Measurements from ENCODE around the gene CACNA2D2.

GRCh38 chr3:50353245-50354004, 150.0 kb downstream of the CACNA2D2 start:
- TF ChIP-seq CTCF (IDR thresholded peaks at IDR 0.05) = no peak
- TF ChIP-seq POLR2AphosphoS5 (IDR thresholded peaks at IDR 0.05; ENCODE audit: insufficient read depth in 1 of 2, low read depth in 1 of 2) = no peak
